HG02884 (cell line): ENCODE data around the gene ZNF10.

Experiments used
- ATAC-seq: cut with Tn5 transposase; IDR thresholded peaks from one replicate; pipeline ENCODE4 v1.9.1; 2021; ENCODE audit warnings: mild to moderate bottlenecking, moderate library complexity; ENCODE audit not compliant: unreplicated experiment

Gene ZNF10

DNA sequence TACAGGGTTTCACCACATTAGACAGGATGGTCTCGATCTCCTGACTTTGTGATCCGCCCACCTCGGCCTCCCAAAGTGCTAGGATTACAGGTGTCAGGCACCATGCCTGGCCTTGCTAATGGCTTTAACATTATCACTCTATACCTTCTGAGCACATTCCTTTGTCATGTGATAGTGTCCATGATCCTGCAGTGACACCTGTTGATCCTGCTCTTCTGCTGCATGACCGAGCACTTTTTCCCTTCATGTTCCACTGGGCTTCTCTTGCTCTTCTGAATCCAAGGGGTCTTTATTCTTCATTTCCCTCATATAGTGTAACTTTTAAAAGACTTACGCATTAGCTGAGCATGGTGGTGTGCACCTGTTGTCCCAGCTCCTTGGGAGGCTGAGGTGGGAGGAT, 62.4 kb downstream of the ZNF10 start:
- ATAC-seq: no peak

DNA sequence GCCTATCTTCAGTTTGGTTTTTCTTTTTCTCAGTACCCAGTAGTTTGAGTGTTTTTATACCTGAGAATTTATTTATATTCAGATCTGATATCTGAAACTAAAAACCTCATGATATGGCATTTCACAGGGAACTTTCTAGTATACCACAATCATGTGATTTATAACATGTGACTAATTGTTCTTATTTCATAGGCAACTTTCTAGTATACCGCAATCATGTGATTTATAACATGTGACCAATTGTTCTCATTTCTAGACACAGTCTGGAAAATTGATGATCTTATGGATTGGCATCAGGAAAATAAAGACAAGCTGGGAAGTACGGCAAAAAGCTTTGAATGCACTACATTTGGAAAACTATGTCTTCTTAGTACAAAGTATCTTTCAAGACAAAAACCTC, 71.5 kb downstream of the ZNF10 start:
- ATAC-seq: no peak

GRCh38 chr12:133202493-133203343, 72.3 kb downstream of the ZNF10 start:
- ATAC-seq: no peak

DNA sequence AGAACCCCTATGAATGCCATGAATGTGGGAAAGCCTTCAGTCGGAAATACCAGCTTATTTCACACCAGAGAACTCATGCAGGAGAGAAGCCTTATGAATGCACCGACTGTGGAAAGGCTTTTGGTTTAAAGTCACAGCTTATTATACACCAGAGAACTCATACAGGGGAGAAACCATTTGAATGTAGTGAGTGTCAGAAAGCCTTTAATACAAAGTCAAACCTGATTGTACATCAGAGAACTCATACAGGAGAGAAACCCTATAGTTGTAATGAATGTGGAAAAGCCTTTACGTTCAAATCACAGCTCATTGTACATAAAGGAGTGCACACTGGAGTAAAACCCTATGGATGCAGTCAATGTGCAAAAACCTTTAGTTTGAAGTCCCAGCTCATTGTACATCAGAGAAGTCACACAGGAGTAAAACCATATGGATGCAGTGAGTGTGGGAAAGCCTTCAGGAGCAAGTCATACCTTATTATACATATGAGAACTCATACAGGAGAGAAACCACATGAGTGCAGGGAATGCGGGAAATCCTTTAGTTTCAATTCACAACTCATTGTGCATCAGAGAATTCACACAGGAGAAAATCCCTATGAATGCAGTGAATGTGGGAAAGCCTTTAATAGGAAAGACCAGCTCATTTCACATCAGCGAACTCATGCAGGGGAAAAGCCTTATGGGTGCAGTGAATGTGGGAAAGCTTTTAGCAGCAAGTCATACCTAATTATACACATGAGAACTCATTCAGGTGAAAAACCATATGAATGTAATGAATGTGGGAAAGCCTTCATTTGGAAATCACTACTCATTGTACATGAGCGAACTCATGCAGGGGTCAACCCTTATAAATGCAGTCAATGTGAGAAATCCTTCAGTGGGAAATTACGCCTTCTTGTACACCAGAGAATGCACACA, 73.2 kb downstream of the ZNF10 start:
- no peak for ATAC-seq

DNA sequence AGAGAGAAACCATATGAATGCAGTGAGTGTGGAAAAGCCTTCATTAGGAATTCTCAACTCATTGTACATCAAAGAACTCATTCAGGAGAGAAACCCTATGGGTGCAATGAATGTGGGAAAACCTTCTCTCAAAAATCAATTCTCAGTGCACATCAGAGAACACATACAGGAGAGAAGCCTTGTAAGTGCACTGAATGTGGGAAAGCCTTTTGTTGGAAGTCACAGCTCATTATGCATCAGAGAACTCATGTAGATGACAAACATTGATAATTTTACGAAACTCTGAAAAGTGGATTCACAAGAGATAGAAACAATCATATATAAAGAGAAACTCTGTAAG, 73.8 kb downstream of the ZNF10 start:
- ATAC-seq: no peak

DNA sequence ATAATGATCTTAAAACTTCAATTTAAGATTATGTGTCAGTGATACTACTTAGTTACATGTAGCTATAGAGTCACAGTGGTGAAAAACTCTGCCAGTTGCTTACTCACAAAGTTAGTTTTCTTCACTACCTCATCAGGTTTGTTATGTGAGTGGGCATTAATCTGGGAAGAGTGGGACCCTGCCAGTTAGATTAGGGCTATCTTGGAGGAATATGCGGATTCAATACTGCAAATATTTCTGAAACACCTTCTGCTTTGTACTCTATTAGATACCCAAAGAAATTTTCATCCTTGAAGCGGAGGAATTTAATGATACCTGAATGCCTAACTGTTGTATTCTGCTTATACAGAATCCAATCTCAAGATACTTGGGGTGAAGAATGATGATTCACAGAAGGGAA, 76.0 kb downstream of the ZNF10 start:
- no peak for ATAC-seq
